AG20443 (cell line): ENCODE results near the gene PFN4.
"Not testable (repeated sequence)": the region's sequence is repeated elsewhere in the genome, so short reads cannot be mapped to it uniquely, and the experiment has no call there.

Source experiments
- DNase-seq: peaks from one replicate; pipeline ENCODE4 v3.0.0; 2012; ENCODE audit warnings: low spot score, mixed read lengths

Gene PFN4

DNA sequence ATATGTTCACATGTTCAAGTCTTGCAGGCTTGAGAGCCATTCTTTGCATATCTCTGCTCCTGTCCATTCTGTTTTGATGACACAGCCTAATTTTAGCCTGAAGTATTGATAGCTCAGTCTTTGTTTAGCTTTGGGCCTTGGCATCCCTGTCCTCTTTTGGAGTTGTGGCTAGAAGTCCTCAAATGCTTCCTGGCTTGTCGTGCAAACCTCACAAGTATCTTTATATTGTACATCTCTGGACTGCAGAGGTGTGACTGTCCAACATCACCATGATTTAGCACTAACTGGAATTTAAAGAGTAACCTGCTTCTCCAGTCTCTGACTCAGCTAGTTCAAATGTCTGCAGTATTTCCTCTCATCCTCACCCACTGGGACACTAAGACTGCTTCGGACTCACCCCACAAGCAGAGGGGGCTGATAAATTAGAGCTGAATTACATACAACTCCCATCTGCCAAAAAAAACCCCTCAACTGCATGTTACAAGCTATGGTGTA is 11.7 kb downstream of the PFN4 start:
- peak; percentile 13 for DNase-seq

GRCh38 chr2:24110660-24111303 is 12.4 kb downstream of the PFN4 start:
- no peak for DNase-seq

GRCh38 chr2:24109431-24109830 is 13.7 kb downstream of the PFN4 start:
- DNase-seq = not testable (repeated sequence)

- DNase-seq = no peak
Measured at GRCh38 chr2:24107336-24107735, 15.8 kb downstream of the PFN4 start.

- no peak for DNase-seq
Measured at GRCh38 chr2:24106786-24107185, 16.3 kb downstream of the PFN4 start.

DNA sequence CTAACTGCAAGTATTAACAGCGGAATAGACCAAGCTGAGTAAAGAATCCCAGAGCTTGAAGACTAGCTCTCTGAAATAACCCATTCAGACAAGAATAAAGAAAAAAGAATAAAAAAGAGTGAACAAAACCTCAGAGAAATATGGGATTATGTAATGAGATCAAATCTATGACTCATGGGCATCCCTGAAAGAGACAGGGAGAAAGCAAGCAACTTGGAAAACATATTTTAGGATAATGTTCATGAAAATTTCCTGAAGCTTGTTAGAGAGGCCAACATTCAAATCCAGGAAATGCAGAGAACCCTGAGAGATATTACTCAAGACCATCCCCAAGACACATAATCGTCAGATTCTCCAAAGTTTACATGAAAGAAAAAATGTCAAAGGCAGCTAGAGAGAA is 17.3 kb downstream of the PFN4 start:
- no peak for DNase-seq

- no peak for DNase-seq
Measured at GRCh38 chr2:24104906-24105305, 18.2 kb downstream of the PFN4 start.

DNA sequence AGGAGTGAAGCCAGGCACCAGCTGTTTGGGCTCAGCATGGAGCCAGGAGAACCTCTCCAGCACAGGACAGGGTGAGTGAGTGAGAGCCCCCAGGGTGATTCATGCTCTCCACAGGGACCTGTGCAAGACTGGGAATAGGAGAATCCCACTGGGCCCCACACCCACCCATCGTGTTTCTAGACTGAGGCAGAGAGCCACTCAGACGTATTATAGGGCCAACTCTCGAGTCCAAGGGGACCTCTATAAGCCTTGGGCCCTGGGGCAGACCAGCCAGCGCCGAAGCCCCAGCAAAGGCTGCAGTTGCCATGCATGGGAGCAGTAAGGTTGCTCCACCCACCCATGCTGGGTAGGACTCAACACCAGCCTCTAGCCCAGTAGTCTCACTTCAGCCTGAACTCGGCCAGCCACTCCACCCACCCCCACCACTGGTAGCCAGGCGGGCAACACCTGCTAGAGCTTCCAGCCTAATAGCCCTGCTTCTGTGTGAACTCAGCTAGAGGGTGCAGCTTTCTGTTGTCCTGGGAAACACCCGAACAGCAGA is 19.0 kb downstream of the PFN4 start:
- DNase-seq = no peak

GRCh38 chr2:24102677-24103076 is 20.5 kb downstream of the PFN4 start:
- DNase-seq = no peak

DNA sequence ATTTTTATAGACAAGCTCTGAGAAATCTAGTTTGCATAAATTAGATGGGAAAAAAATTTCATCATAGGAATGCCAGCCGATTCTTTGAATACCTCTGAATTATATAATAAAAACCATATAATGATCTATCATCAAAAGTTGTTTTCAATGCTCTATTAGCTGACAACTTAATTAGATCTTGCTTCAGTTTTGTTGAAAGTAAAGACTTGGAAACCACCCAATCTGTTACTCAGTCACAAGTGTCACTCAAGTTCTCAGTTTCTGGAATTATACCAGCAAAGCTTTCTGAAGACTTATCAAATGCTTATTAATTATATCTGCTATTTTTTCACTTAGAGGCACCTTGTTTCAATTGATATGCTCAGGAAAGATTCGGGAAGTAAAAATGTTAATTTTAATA is 21.1 kb downstream of the PFN4 start:
- DNase-seq = no peak

- not testable (repeated sequence) for DNase-seq
Measured at GRCh38 chr2:24100732-24101131, 22.4 kb downstream of the PFN4 start.

DNA sequence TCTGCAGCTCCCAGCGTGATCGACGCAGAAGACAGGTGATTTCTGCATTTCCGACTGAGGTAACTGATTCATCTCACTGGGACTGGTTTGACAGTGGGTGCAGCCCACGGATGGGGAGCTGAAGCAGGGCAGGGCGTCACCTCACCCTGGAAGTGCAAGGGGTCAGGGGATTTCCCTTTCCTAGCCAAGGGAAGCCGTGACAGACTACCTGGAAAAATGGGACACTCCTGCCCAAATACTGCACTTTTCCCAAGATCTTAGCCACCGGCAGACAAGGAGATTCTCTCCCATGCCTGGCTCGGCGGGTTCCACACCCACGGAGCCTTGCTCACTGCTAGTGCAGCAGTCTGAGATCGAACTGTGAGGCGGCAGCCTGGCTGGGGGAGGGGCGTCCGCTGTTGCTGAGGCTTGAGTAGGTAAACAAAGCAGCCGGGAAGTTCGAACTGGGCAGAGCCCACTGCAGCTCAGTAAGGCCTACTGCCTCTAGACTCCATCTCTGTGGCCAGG is 27.9 kb downstream of the PFN4 start:
- DNase-seq = not testable (repeated sequence)

- not testable (repeated sequence) for DNase-seq
Measured at GRCh38 chr2:24093270-24093669, 29.9 kb downstream of the PFN4 start.

GRCh38 chr2:24088821-24089359 is 34.2 kb downstream of the PFN4 start:
- no peak for DNase-seq

DNA sequence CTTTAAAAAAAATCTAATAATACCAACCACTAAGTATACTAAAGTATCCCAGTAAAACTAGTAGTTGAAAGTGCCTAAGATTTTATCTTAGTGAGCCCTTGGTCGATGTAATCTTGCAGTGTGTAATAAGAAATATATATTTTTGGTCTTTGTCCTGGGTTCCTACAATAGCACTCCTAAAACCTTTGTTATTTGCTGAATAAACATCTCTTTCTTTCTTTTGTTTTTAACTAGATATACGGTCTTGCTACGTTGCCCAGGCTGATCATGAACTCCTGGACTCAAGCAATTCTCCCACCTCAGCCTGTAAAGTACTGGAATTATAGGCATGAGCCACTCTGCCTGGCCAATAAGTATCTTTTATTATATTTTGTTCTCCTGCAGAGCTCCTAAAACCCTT is 36.1 kb downstream of the PFN4 start:
- DNase-seq = no peak

DNA sequence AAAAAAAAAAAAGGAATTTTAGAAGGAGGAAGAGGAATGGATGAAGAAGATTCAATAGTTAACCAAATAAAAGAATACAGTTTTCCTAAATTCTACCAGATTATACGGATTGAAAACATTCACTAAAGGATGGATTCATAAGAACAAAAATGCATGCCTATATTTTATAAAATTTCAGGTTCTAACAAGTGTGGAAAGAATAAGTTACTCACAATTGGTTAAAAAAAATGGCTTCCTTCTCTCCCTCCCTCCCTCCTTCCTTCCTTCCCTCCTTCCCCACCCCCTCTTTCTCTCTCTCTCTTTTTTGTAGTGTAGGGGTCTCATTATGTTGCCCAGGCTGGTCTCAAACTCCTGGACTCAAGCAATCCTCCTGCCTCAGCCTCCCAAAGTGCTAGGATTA is 36.9 kb downstream of the PFN4 start:
- DNase-seq = no peak

GRCh38 chr2:24085200-24085489 is 38.0 kb downstream of the PFN4 start:
- peak; percentile 43 for DNase-seq

DNA sequence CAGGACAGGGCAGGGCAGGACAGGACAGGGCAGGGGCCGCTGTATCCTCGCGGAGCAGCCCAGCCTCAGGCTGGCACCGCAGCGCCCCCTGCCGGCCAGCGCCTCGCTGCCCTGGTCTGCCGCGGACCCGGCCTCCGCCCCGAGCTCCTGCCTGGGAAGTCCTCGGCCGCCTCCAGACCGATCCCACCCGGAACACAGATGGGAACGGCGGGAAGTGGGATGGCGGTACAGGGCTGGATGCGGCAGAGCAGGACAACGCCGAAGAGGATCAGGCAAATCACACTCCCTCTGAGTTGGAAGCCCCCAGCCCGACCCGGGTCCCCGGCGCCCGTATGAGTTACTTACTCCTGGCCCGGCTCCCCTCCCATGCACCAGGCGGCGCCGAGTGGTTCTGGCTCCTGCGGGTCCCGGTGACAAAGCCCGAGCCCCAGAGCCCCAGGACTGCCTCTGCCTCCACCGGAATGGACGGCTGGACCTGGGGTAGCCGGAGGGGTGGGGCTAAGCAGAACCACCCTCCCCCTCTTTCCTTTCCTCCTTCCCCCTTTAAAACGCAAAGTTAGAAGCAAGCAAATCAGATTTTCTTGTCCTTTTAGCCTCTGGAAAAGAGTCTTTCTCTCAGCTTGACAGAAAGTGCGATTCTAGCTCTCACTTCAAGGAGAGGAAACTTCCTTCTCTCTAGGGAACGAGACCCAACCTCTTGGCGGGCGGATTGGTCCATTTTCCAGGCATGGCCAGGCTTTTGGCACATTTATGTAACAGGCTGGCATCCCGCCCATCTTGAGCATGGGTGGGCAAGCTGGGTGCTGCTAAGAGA is 38.5 kb downstream of the PFN4 start, which contains the start of gene TP53I3:
TP53I3 (minus strand) TSS at position 449 of the 814 bp plus-strand sequence. CDS start 508 bp downstream, outside the sequence.
- peak; percentile 96 for DNase-seq

DNA sequence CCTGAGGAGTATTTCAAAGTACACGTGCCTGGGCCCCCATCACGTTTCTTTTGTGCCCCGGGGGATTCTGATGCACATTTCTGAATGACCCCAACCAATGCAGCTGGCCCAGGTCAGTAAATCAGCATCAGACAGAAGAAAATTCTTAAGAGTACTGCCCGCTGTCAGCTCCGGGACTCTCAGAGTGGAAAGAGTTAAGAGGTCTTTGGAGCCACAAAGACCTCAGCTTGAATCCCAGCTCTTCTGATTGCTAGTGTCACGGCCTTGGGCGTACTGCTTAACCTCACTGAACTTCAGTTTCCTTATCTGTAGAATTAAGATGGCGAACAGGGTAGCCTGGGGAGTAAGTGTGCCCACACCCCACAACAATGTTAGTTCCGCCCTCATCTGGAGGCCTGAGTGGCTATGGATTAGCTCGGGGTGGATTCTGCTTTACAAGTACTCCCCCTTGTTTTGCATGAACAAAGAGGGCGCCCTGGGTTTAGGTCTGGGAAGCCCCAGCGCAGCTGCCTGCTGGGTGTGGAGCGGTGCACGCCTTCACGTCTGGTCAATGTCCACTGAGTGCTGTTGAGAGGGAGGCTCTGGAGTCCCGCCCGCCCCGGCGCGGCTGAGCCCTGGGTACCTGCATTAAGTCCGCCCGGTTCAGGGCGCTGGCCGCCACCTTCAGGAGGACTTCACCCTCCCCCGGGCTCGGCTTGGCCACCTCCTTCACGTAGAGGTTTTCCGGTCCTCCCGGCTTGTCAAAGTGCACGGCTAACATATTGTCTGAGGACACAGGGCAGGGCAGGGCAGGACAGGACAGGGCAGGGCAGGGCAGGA is 39.4 kb downstream of the PFN4 start:
- peak; percentile 67 for DNase-seq

DNA sequence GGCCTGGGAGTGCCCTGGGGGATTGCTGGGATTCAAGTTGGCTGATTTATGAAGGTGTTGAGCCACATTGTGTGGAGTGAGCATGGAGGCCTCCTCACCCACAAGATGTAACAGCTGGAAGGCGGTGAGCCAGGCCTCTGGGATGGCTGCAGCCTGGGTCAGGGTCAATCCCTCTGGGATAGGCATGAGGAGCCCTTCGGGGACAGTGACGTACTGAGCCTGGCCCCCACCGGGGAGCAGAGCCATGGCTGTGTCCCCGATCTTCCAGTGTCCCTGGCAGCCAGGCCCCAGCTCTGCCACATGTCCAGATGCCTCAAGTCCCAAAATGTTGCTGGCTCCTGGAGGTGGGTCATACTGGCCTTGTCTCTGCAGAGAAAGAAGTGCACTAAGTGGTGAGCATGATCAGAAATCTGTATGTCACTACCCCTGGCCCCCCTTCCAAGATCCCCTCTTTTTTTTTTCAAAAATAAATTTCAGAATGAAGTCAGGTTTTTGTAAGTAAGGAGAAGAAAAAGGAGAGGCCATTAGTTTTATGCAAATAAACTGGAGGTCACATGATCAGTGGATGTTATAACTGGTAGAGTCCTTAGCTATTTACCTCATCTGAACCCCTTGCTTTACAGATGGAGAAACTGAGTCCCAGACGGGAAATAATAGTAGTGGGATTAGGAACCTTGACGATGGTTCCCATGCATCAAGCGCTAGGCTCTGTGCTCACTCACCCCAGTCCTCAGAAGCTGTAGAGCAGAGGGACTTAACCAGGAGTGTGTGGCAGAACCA is 40.2 kb downstream of the PFN4 start:
- no peak for DNase-seq

DNA sequence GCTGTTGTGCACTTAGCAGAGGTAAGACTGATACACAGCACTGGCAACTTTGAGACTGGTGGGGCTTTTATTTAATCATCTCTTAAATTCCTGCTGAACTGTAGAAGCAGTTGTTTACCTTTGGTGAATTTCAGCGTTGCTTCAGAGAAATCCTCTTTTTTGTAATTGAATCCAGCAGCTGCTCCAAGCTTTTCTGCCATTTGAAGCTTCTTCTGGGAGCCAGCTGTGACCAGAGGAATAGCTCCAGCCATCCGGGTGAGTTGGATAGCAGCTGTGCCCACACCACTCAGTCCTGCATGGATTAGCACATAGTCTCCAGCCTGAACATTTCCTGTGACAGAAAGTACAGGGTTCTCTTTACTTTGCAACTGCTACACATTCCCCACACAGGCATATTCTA is 42.4 kb downstream of the PFN4 start:
- DNase-seq = no peak
